H9 (cell line): ENCODE measurements around the gene CD46. TPM values are rescaled to one million over a fixed set of nuclear protein-coding genes. Genes with fewer than 3 reads are reported as not detected.

ENCODE experiments used
- DNase-seq: peaks from one replicate; pipeline ENCODE4 v3.0.0-alpha.2; 2017
- H2AFZ ChIP-seq: one replicate; pipeline ENCODE4 v1.6.1; 2013; ENCODE audit warnings: mild to moderate bottlenecking, low read length, control low read depth, moderate library complexity
- H2AK5ac ChIP-seq: 2 replicates; pipeline ENCODE4 v1.6.1; 2013; ENCODE audit warnings: low read length, control low read depth, mixed read lengths; ENCODE audit not compliant: insufficient read length
- H2BK120ac ChIP-seq: one replicate; pipeline ENCODE4 v1.6.1; 2013; ENCODE audit warnings: low read depth, mild to moderate bottlenecking, low read length, control low read depth, inconsistent platforms; ENCODE audit not compliant: poor library complexity, severe bottlenecking
- H2BK12ac ChIP-seq: 2 replicates; pipeline ENCODE4 v1.6.1; 2013; ENCODE audit warnings: low read length, control low read depth, mixed read lengths, low read depth; ENCODE audit not compliant: insufficient read length
- H2BK15ac ChIP-seq: 2 replicates; pipeline ENCODE4 v1.6.1; 2013; ENCODE audit warnings: low read depth, low read length, control low read depth
- H2BK20ac ChIP-seq: one replicate; pipeline ENCODE4 v1.6.1; 2013; ENCODE audit warnings: low read depth, mild to moderate bottlenecking, low read length, control low read depth, inconsistent platforms; ENCODE audit not compliant: poor library complexity, severe bottlenecking
- H2BK5ac ChIP-seq: 2 replicates; pipeline ENCODE4 v1.6.1; 2013; ENCODE audit warnings: low read length, control low read depth, mixed read lengths; ENCODE audit not compliant: insufficient read length
- H3K14ac ChIP-seq: 2 replicates; pipeline ENCODE4 v1.6.1; 2013; ENCODE audit warnings: low read length, control low read depth; ENCODE audit not compliant: insufficient read depth
- H3K18ac ChIP-seq: 2 replicates; pipeline ENCODE4 v1.6.1; 2013; ENCODE audit warnings: low read depth, mild to moderate bottlenecking, mixed read lengths, low read length, control low read depth; ENCODE audit not compliant: insufficient read length
- H3K23ac ChIP-seq: 2 replicates; pipeline ENCODE4 v1.6.1; 2013; ENCODE audit warnings: low read length, control low read depth, mixed read lengths, low read depth; ENCODE audit not compliant: insufficient read length
- H3K23me2 ChIP-seq: 2 replicates; pipeline ENCODE4 v1.6.1; 2013; ENCODE audit warnings: low read depth, mild to moderate bottlenecking, mixed read lengths, low read length, control low read depth; ENCODE audit not compliant: insufficient read length, poor library complexity, severe bottlenecking
- H3K27ac ChIP-seq: 2 replicates; pipeline ENCODE4 v1.5.1; 2013; ENCODE audit warnings: low read length, control low read depth, mixed read lengths, low read depth; ENCODE audit not compliant: insufficient read length
- H3K27me3 ChIP-seq: 2 replicates; pipeline ENCODE4 v1.6.1; 2013; ENCODE audit warnings: low read length, control low read depth, inconsistent platforms; ENCODE audit not compliant: insufficient read depth
- H3K4ac ChIP-seq: 2 replicates; pipeline ENCODE4 v1.6.1; 2013; ENCODE audit warnings: low read depth, mild to moderate bottlenecking, control low read depth, inconsistent platforms, low read length, moderate library complexity
- H3K4me1 ChIP-seq: 2 replicates; pipeline ENCODE4 v1.6.1; 2013; ENCODE audit warnings: low read length, control low read depth, inconsistent platforms; ENCODE audit not compliant: insufficient read depth
- H3K4me2 ChIP-seq: 2 replicates; pipeline ENCODE4 v1.6.1; 2013; ENCODE audit warnings: low read length, control low read depth, mixed read lengths; ENCODE audit not compliant: insufficient read length, insufficient read depth
- H3K56ac ChIP-seq: 2 replicates; pipeline ENCODE4 v1.6.1; 2013; ENCODE audit warnings: low read depth, mild to moderate bottlenecking, mixed read lengths, low read length, control low read depth; ENCODE audit not compliant: insufficient read length
- H3K79me1 ChIP-seq: 2 replicates; pipeline ENCODE4 v1.6.1; 2013; ENCODE audit warnings: low read depth, mild to moderate bottlenecking, moderate library complexity, low read length, control low read depth, inconsistent platforms; ENCODE audit not compliant: insufficient read depth, poor library complexity, severe bottlenecking
- H3K79me2 ChIP-seq: 2 replicates; pipeline ENCODE4 v1.6.1; 2013; ENCODE audit warnings: low read length, control low read depth, inconsistent platforms; ENCODE audit not compliant: insufficient read depth
- H3K9ac ChIP-seq: 2 replicates; pipeline ENCODE4 v1.6.1; 2013; ENCODE audit warnings: low read length, control low read depth, mixed read lengths; ENCODE audit not compliant: insufficient read length; ENCODE audit errors: extremely low read depth
- H3K9me3 ChIP-seq: one replicate; pipeline ENCODE4 v1.6.1; 2013; ENCODE audit warnings: low read depth, low read length, inconsistent platforms; ENCODE audit not compliant: control insufficient read depth
- H3T11ph ChIP-seq: one replicate; pipeline ENCODE4 v1.6.1; 2013; ENCODE audit warnings: mild to moderate bottlenecking, low read length, control low read depth, inconsistent platforms
- H4K20me1 ChIP-seq: one replicate; pipeline ENCODE4 v1.6.1; 2013; ENCODE audit not compliant: control insufficient read depth, insufficient read length, insufficient read depth
- H4K5ac ChIP-seq: 2 replicates; pipeline ENCODE4 v1.6.1; 2013; ENCODE audit warnings: low read depth, mild to moderate bottlenecking, mixed read lengths, low read length, control low read depth; ENCODE audit not compliant: insufficient read length
- H4K8ac ChIP-seq: replicated peaks from 2 replicates; pipeline ENCODE4 v1.6.1; 2013; ENCODE audit warnings: low read length, control low read depth, mixed read lengths, low read depth; ENCODE audit not compliant: insufficient read length
- H4K91ac ChIP-seq: 2 replicates; pipeline ENCODE4 v1.6.1; 2013; ENCODE audit warnings: low read depth, mild to moderate bottlenecking, moderate library complexity, mixed read lengths, low read length, control low read depth; ENCODE audit not compliant: insufficient read length
- H3K27ac Mint-ChIP-seq, 3 experiments: 2 replicates in 2 of 3; 3 replicates in 1 of 3; pipeline ENCODE4 v1.8.0; 2020 to 2021; ENCODE audit warnings: mixed read lengths in 3 of 3, mild to moderate bottlenecking in 1 of 3, moderate library complexity in 1 of 3
- H3K27me3 Mint-ChIP-seq: 2 replicates; pipeline ENCODE4 v1.8.0; 2021; ENCODE audit warnings: low read depth, mild to moderate bottlenecking, moderate library complexity, mixed read lengths
- H3K36me3 Mint-ChIP-seq, 3 experiments: 2 replicates in 2 of 3; 3 replicates in 1 of 3; pipeline ENCODE4 v1.8.0; 2020 to 2021; ENCODE audit warnings: low read depth in 3 of 3, mixed read lengths in 3 of 3; ENCODE audit not compliant: insufficient read depth in 1 of 3
- H3K4me1 Mint-ChIP-seq, 2 experiments: 2 replicates each; pipeline ENCODE4 v1.8.0; 2020; ENCODE audit warnings: mixed read lengths in 2 of 2
- H3K4me3 Mint-ChIP-seq, 2 experiments: 2 replicates in 1 of 2; 3 replicates in 1 of 2; pipeline ENCODE4 v1.8.0; 2020 to 2021; ENCODE audit warnings: mild to moderate bottlenecking in 2 of 2, mixed read lengths in 2 of 2, moderate library complexity in 1 of 2
- H3K9me3 Mint-ChIP-seq, 2 experiments: 2 replicates in 1 of 2; 3 replicates in 1 of 2; pipeline ENCODE4 v1.8.0; 2020; ENCODE audit warnings: mild to moderate bottlenecking in 2 of 2, mixed read lengths in 2 of 2, moderate library complexity in 1 of 2
- WGBS: extraction: QIAGEN DNeasy Blood & Tissue Kit; methylation state at CpG from one replicate; pipeline ENCODE4 v1.1.7; 2013; ENCODE audit warnings: missing lambda C conversion rate, low lambda C conversion rate, mixed read lengths; ENCODE audit not compliant: insufficient read length; ENCODE audit errors: extremely low coverage; 5-methylcytosine and 5-hydroxymethylcytosine counted together
- total RNA-seq: library from RNA; stranded (reverse); gene quantifications from 2 replicates; pipeline ENCODE4 v1.2.1, GENCODE V29; 2021
- TF ChIP-seq, protein P1 (sequence below): fragments of 200-600 bp; sonication (generic); conservative IDR thresholded peaks from 3 replicates; pipeline ENCODE4 v1.8.0; 2021; ENCODE audit warnings: antibody characterized with exemption, mild to moderate bottlenecking

Gene CD46
- total RNA-seq, 1 experiment from 2014 or later = 89.2 TPM

- H3K4me2 ChIP-seq = peak overlapping the region; percentile 50
- H3K4me3 Mint-ChIP-seq = peak overlapping the region; percentile 99
- TF ChIP-seq, protein P1, sequence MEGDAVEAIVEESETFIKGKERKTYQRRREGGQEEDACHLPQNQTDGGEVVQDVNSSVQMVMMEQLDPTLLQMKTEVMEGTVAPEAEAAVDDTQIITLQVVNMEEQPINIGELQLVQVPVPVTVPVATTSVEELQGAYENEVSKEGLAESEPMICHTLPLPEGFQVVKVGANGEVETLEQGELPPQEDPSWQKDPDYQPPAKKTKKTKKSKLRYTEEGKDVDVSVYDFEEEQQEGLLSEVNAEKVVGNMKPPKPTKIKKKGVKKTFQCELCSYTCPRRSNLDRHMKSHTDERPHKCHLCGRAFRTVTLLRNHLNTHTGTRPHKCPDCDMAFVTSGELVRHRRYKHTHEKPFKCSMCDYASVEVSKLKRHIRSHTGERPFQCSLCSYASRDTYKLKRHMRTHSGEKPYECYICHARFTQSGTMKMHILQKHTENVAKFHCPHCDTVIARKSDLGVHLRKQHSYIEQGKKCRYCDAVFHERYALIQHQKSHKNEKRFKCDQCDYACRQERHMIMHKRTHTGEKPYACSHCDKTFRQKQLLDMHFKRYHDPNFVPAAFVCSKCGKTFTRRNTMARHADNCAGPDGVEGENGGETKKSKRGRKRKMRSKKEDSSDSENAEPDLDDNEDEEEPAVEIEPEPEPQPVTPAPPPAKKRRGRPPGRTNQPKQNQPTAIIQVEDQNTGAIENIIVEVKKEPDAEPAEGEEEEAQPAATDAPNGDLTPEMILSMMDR = no peak
- H3K79me1 ChIP-seq = peaks cover 5% of the 10 kb centered on the region
- no peak overlapping the region for H3K23ac ChIP-seq
- no peaks in the 10 kb centered on the region for H3K9me3 ChIP-seq
- peaks cover 23 to 31% (median 29%) of the 10 kb centered on the region in 3 experiments for H3K36me3 Mint-ChIP-seq
- no CpG with 5 or more reads among the region's 4 CpGs for WGBS
- no peak overlapping the region for H4K5ac ChIP-seq
- H3K27me3 Mint-ChIP-seq = no peaks in the 10 kb centered on the region
- H3K79me2 ChIP-seq = peaks cover 52% of the 10 kb centered on the region; the same call in 1 of the 2 replicates
- H2AFZ ChIP-seq = no peak overlapping the region
- no peak overlapping the region for H3K18ac ChIP-seq
- no peak overlapping the region for H3K27ac ChIP-seq
- peaks cover 4% of the 10 kb centered on the region for H3K23me2 ChIP-seq
- no peak overlapping the region for H3K56ac ChIP-seq
- no peak overlapping the region for H3T11ph ChIP-seq
- H4K91ac ChIP-seq = no peak overlapping the region
- peak overlapping the region; percentile 17 for H3K9ac ChIP-seq
- H3K4ac ChIP-seq = no peak overlapping the region
- no peak overlapping the region for H2BK5ac ChIP-seq
- no peaks in the 10 kb centered on the region for H4K20me1 ChIP-seq
- no peaks in the 10 kb centered on the region for H3K9me3 Mint-ChIP-seq
- no peak overlapping the region for H2BK15ac ChIP-seq
- peak overlapping the region in 1 of 3 experiments; percentile 61; a peak in 1 of 7 replicates for H3K27ac Mint-ChIP-seq
- H2BK20ac ChIP-seq = no peak overlapping the region
- no peak overlapping the region for H2BK120ac ChIP-seq
- no peaks in the 10 kb centered on the region for H3K27me3 ChIP-seq
- H3K4me1 ChIP-seq = peaks cover 3% of the 10 kb centered on the region; the same call in 1 of the 2 replicates
- no peak overlapping the region for H3K14ac ChIP-seq
- H2AK5ac ChIP-seq = no peak overlapping the region
- peaks cover 44 to 51% of the 10 kb centered on the region in 2 experiments for H3K4me1 Mint-ChIP-seq
- DNase-seq = no peak
- H2BK12ac ChIP-seq = no peak overlapping the region
- no peak overlapping the region for H4K8ac ChIP-seq
Measured at GRCh38 chr1:207754011-207754410, 2.2 kb downstream of the CD46 start.
